Natural killer cell (primary cell): ENCODE measurements around the gene ANXA10. TPM values are rescaled to one million over a fixed set of nuclear protein-coding genes. Genes with fewer than 3 reads are reported as not detected.

Experiments used
- ATAC-seq, 3 donors: fragments of 150-1000 bp in 2 of 3; fragments of 200-7000 bp in 1 of 3; cut with Tn5 transposase; 1 replicate in 1 of 3; 2 replicates in 2 of 3; pipeline ENCODE4 v1.10.0; 2021; ENCODE audit warnings: mild to moderate bottlenecking in 2 of 3, moderate library complexity in 2 of 3
- DNase-seq, 2 donors: peaks; one replicate each; pipeline versions ENCODE4 v3.0.0 to v3.0.0-alpha.2; 2013 to 2021; ENCODE audit warnings: mixed read lengths in 1 of 2
- H3K27ac ChIP-seq: one replicate; pipeline ENCODE4 v1.5.1; 2013; ENCODE audit warnings: mild to moderate bottlenecking, low read length
- H3K27me3 ChIP-seq: one replicate; pipeline ENCODE4 v1.6.1; 2013; ENCODE audit warnings: low read length; ENCODE audit not compliant: control insufficient read depth, insufficient read depth
- H3K36me3 ChIP-seq: one replicate; pipeline ENCODE4 v1.6.1; 2013; ENCODE audit warnings: low read length; ENCODE audit not compliant: control insufficient read depth, insufficient read depth
- H3K4me1 ChIP-seq: one replicate; pipeline ENCODE4 v1.6.1; 2013; ENCODE audit warnings: low read length; ENCODE audit not compliant: control insufficient read depth, insufficient read depth
- H3K4me3 ChIP-seq: one replicate; pipeline ENCODE4 v1.5.1; 2013; ENCODE audit warnings: low read length
- H3K9me3 ChIP-seq: one replicate; pipeline ENCODE4 v1.6.1; 2013; ENCODE audit warnings: low read length; ENCODE audit not compliant: control insufficient read depth, insufficient read depth
- H3K27ac Mint-ChIP-seq, 2 donors: one replicate each; pipeline ENCODE4 v1.8.0; 2022; ENCODE audit warnings: mild to moderate bottlenecking in 2 of 2, mixed read lengths in 2 of 2, moderate library complexity in 1 of 2
- H3K27me3 Mint-ChIP-seq, 2 donors: one replicate each; pipeline ENCODE4 v1.8.0; 2022; ENCODE audit warnings: low read depth in 2 of 2, mixed read lengths in 2 of 2
- H3K36me3 Mint-ChIP-seq: one replicate; pipeline ENCODE4 v1.8.0; 2022; ENCODE audit warnings: mixed read lengths
- H3K4me1 Mint-ChIP-seq, 2 donors: one replicate each; pipeline ENCODE4 v1.8.0; 2022; ENCODE audit warnings: mixed read lengths in 2 of 2
- H3K4me3 Mint-ChIP-seq: one replicate; pipeline ENCODE4 v1.8.0; 2022; ENCODE audit warnings: mild to moderate bottlenecking, moderate library complexity, mixed read lengths
- H3K9me3 Mint-ChIP-seq, 2 donors: one replicate each; pipeline ENCODE4 v1.8.0; 2022; ENCODE audit warnings: mixed read lengths in 2 of 2
- CTCF ChIP-seq: fragments of 200-600 bp; IDR thresholded peaks from one replicate; pipeline ENCODE4 v1.8.0; 2022; ENCODE audit warnings: antibody characterized with exemption
- WGBS: methylation state at CpG from one replicate; pipeline ENCODE4 v1.1.7; 2013; ENCODE audit warnings: missing lambda C conversion rate; ENCODE audit not compliant: insufficient coverage; 5-methylcytosine and 5-hydroxymethylcytosine counted together
- intact Hi-C: fragments of 100-400 bp; cut with micrococcal nuclease; formaldehyde crosslinking; loops from one replicate; pipeline ENCODE4 v1.14.2; 2022
- total RNA-seq, 4 donors: library from RNA; stranded (reverse); fragments of 120-200 nt in 1 of 4; gene quantifications; one replicate each; pipeline versions ENCODE4 v1.2.3 to v1.2.4, GENCODE V29; 2013 to 2022

Gene ANXA10, protein sequence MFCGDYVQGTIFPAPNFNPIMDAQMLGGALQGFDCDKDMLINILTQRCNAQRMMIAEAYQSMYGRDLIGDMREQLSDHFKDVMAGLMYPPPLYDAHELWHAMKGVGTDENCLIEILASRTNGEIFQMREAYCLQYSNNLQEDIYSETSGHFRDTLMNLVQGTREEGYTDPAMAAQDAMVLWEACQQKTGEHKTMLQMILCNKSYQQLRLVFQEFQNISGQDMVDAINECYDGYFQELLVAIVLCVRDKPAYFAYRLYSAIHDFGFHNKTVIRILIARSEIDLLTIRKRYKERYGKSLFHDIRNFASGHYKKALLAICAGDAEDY
- not detected for total RNA-seq
- not detected for total RNA-seq (2013)

GRCh38 chr4:168092176-168092712, at the start of gene ANXA10:
Gene ANXA10 (plus strand): TSS chr4:168092537. CDS start chr4:168092701, 164 bp downstream.
- H3K27ac Mint-ChIP-seq, result no peak within 1 kb of the TSS
- no CpG with 5 or more reads among the region's 1 CpG for WGBS
- H3K27ac ChIP-seq, result no peak within 1 kb of the TSS
- TF ChIP-seq CTCF, result no peak
- no peaks in the 10 kb centered on the region for H3K4me1 ChIP-seq
- H3K4me3 Mint-ChIP-seq, result no peak within 1 kb of the TSS
- peaks cover 4% of the 10 kb centered on the region for H3K9me3 ChIP-seq
- intact Hi-C loops, result no loop called here
- no peaks in the 10 kb centered on the region for H3K27me3 ChIP-seq
- DNase-seq, result no peak
- peaks cover 6 to 7% of the 10 kb centered on the region in 2 donors for H3K9me3 Mint-ChIP-seq
- ATAC-seq, result no peak
- no peak within 1 kb of the TSS for H3K4me3 ChIP-seq
- no peaks in the 10 kb centered on the region for H3K36me3 Mint-ChIP-seq
- H3K36me3 ChIP-seq, result no peaks in the 10 kb centered on the region
- H3K27me3 Mint-ChIP-seq, result no peaks in the 10 kb centered on the region
- no peaks in the 10 kb centered on the region for H3K4me1 Mint-ChIP-seq

GRCh38 chr4:168045354-168045753, 47.0 kb upstream of the ANXA10 start:
- H3K4me3 Mint-ChIP-seq, result no peak overlapping the region
- intact Hi-C loops, result no loop called here
- H3K9me3 Mint-ChIP-seq, result peaks cover 5 to 15% of the 10 kb centered on the region in 2 donors
- H3K36me3 ChIP-seq, result no peaks in the 10 kb centered on the region
- no peaks in the 10 kb centered on the region for H3K4me1 ChIP-seq
- no peaks in the 10 kb centered on the region for H3K27me3 Mint-ChIP-seq
- no peaks in the 10 kb centered on the region for H3K27me3 ChIP-seq
- no peak overlapping the region for H3K27ac ChIP-seq
- no peaks in the 10 kb centered on the region for H3K36me3 Mint-ChIP-seq
- H3K4me3 ChIP-seq, result no peak overlapping the region
- no peaks in the 10 kb centered on the region for H3K4me1 Mint-ChIP-seq
- ATAC-seq, result no peak
- no peak for DNase-seq
- H3K9me3 ChIP-seq, result peaks cover 6% of the 10 kb centered on the region
- TF ChIP-seq CTCF, result no peak
- no peak overlapping the region for H3K27ac Mint-ChIP-seq

- no peaks in the 10 kb centered on the region for H3K36me3 ChIP-seq
- Mint-ChIP-seq H3K27me3 (no peaks in the 10 kb centered on the region), H3K9me3 (peaks cover 4 to 13% of the 10 kb centered on the region in 2 donors), H3K4me1 (no peaks in the 10 kb centered on the region), H3K4me3 (no peak overlapping the region), H3K27ac (no peak overlapping the region), H3K36me3 (no peaks in the 10 kb centered on the region)
- H3K27ac ChIP-seq, result no peak overlapping the region
- no peak for TF ChIP-seq CTCF
- DNase-seq (no peak), ATAC-seq (no peak)
- WGBS, result no CpG with 5 or more reads among the region's 2 CpGs
- intact Hi-C loops, result no loop called here
- H3K4me1 ChIP-seq, result no peaks in the 10 kb centered on the region
- H3K9me3 ChIP-seq, result peaks cover 6% of the 10 kb centered on the region
- no peak overlapping the region for H3K4me3 ChIP-seq
- no peaks in the 10 kb centered on the region for H3K27me3 ChIP-seq
These were observed 42.3 kb upstream of the ANXA10 start for GRCh38 chr4:168050002-168050401.

DNA sequence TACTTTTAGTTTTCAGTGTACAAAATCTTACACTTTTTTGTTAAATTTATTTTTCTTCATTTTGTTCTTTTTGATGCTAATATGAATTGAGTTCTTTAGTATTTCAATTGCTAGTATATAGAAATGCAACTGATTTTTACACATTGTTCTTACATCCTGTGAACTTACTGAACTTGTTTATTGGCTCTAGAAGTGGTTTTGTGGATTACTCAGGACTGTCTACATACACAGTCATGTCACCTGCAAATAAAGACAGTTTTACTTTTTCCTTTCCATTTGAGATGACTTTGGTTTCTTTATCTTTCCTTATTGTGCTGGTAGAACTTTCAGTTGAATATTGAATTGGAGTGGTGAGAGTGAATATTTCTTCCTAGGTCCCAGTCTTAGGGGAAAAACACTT, 40.8 kb upstream of the ANXA10 start:
- H3K27ac Mint-ChIP-seq, result no peak overlapping the region
- no peak overlapping the region for H3K27ac ChIP-seq
- peaks cover 5 to 13% of the 10 kb centered on the region in 2 donors for H3K9me3 Mint-ChIP-seq
- no peak overlapping the region for H3K4me3 ChIP-seq
- H3K27me3 Mint-ChIP-seq, result no peaks in the 10 kb centered on the region
- no peaks in the 10 kb centered on the region for H3K4me1 ChIP-seq
- no peaks in the 10 kb centered on the region for H3K4me1 Mint-ChIP-seq
- H3K36me3 Mint-ChIP-seq, result no peaks in the 10 kb centered on the region
- DNase-seq (no peak), ATAC-seq (no peak)
- no peak for TF ChIP-seq CTCF
- H3K27me3 ChIP-seq, result no peaks in the 10 kb centered on the region
- no peaks in the 10 kb centered on the region for H3K36me3 ChIP-seq
- H3K4me3 Mint-ChIP-seq, result no peak overlapping the region
- intact Hi-C loops, result no loop called here
- peaks cover 6% of the 10 kb centered on the region for H3K9me3 ChIP-seq
